ENCODE results near the gene ZSCAN10.
"Not testable (repeated sequence)": the region's sequence is repeated elsewhere in the genome, so short reads cannot be mapped to it uniquely, and the experiment has no call there.

Gene ZSCAN10

DNA sequence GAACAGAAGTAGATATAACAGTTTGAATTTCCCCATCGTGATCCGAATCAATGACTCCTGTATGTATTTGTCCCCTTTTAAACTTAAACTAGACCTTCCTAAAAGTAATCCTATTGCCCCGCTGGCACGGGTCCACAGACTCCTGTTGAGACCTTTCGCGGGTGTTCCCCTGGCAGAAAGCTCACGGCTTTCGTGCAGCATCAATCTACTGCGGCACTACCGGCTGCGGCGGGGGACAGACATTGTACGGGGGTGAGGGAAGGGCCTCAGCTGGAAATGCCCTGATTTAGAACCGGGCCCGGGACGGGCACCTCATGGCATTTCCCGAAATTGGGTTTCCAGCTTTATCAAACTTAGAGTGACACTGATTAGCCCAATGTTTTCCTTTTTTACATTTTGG lies 19.1 kb downstream of the ZSCAN10 start:
- no peaks in the 10 kb centered on the region for H3K27me3 ChIP-seq (replicated peaks; ENCODE audit: control insufficient read depth, insufficient read depth, low read length)
- H3K4me3 ChIP-seq (replicated peaks; ENCODE audit: low read depth, low read length): no peak overlapping the region
- TF ChIP-seq CTCF (IDR thresholded peaks at IDR 0.05; ENCODE audit: insufficient read depth, low read length, poor library complexity, severe bottlenecking): no peak
- no peak for DNase-seq (ENCODE audit: extremely low read depth, insufficient read length)
- H3K36me3 ChIP-seq (ENCODE audit: control insufficient read depth, insufficient read depth, low read length): no peaks in the 10 kb centered on the region

DNA sequence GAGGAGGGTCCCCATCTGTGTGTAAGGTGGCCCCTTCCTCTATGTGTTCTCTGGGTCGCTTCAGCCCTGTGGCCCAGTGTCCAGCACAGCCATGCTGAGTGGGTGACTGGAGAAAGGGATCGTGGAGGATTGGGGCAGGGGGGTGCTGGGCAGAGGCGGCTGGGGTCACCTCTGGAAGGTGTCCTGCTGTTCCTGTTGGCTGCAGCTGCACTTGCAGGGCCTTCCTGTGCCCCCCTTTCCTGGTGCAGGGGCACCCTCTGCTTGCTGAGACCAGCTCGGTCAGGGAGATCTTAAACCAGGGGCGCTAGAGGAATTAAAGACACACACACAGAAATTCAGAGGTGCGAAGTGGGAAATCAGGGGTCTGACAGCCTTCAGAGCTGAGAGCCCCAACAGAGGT lies 22.5 kb downstream of the ZSCAN10 start:
- no peak for DNase-seq (ENCODE audit: extremely low read depth, insufficient read length)
- Histone ChIP-seq H3K36me3 (ENCODE audit: control insufficient read depth, insufficient read depth, low read length) (no peaks in the 10 kb centered on the region), H3K27me3 (replicated peaks; ENCODE audit: control insufficient read depth, insufficient read depth, low read length) (no peaks in the 10 kb centered on the region), H3K4me3 (replicated peaks; ENCODE audit: low read depth, low read length) (peak overlapping the region; percentile 31)
- no peak for TF ChIP-seq CTCF (IDR thresholded peaks at IDR 0.05; ENCODE audit: insufficient read depth, low read length, poor library complexity, severe bottlenecking)

DNA sequence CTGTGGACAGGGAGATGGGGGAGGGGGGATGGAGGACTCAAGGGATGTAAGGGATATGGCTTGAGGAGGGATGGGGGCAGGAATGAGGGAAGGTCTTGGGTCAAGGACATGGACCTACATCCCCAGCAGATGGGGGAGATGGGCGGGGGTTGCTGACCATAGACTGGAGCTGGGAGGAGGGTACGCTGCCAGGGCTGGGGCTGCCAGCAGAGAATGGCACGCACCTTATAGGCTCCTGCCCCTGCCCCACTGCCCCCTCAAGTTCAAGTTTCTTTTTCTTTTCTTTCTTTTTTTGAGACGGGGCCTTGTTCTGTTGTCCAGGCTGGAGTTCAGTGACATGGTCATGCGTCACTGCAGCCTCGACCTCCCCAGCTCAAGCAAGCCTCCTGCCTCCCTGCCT lies 23.1 kb downstream of the ZSCAN10 start:
- not testable (repeated sequence) for DNase-seq (ENCODE audit: extremely low read depth, insufficient read length); H3K27me3 ChIP-seq (replicated peaks; ENCODE audit: control insufficient read depth, insufficient read depth, low read length); H3K4me3 ChIP-seq (replicated peaks; ENCODE audit: low read depth, low read length); H3K36me3 ChIP-seq (ENCODE audit: control insufficient read depth, insufficient read depth, low read length)

- H3K36me3 ChIP-seq (ENCODE audit: control insufficient read depth, insufficient read depth, low read length): no peaks in the 10 kb centered on the region
- DNase-seq (ENCODE audit: extremely low read depth, insufficient read length): no peak
- no peaks in the 10 kb centered on the region for H3K27me3 ChIP-seq (replicated peaks; ENCODE audit: control insufficient read depth, insufficient read depth, low read length)
- no peak for TF ChIP-seq CTCF (IDR thresholded peaks at IDR 0.05; ENCODE audit: insufficient read depth, low read length, poor library complexity, severe bottlenecking)
- no peak overlapping the region for H3K4me3 ChIP-seq (replicated peaks; ENCODE audit: low read depth, low read length)
Measured at GRCh38 chr16:3075523-3075915, 23.6 kb downstream of the ZSCAN10 start.

DNA sequence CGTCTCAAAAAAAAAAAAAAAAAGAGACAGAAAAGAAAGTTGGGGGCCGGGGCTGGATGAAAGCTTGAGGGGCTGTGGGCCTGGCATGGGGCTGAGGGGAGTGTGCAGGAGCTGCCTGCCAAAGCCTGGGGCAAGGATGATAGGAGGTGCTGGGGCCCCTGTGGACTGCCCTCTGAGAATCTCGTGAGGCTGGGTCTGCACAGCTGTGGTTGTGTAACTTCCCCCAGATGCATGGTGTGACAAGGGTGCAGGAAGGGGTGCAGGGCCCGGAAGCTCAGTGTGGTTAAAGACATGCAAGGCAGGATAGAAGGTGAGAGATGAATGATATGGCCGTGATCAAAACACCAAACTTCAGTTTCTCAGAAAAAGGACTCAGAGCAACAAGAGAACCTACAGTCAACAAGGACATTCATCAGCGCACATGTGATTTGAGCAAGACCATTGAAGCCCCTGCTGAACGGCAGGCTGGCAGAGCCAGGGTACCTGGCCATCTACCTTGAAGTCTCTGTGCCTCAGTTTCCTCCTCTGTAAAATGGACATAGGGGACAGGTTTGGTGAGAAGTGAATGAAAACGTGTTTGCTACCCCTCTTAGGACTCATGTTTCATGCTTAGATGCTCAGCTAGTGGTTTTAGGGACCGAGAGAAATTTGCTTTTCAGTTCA lies 24.1 kb downstream of the ZSCAN10 start:
- H3K27me3 ChIP-seq (replicated peaks; ENCODE audit: control insufficient read depth, insufficient read depth, low read length): no peaks in the 10 kb centered on the region
- H3K36me3 ChIP-seq (ENCODE audit: control insufficient read depth, insufficient read depth, low read length): no peaks in the 10 kb centered on the region
- TF ChIP-seq CTCF (IDR thresholded peaks at IDR 0.05; ENCODE audit: insufficient read depth, low read length, poor library complexity, severe bottlenecking): no peak
- H3K4me3 ChIP-seq (replicated peaks; ENCODE audit: low read depth, low read length): peak overlapping the region; percentile 10; the same call in 1 of the 2 replicates
- DNase-seq (ENCODE audit: extremely low read depth, insufficient read length): peak; percentile 76

DNA sequence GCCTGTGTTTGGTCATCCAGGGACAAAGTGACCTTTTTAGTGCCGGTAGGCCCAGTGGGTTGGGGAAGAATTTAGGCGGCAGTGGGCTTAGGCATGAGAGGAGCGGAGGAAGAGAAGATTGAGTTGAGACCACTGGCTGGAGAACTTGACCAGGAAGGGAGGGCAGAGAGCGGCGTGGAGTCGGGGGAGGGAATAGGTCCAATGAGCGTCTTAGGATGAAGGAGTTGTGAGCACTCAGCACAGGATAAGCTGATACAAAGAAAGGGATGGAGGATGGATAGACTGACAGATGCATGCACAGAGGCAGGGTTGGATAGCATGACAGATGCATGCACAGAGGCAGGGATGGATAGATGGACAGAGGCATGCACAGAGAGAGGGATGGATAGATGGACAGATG lies 25.6 kb downstream of the ZSCAN10 start:
- no peak for DNase-seq (ENCODE audit: extremely low read depth, insufficient read length)
- no peak for TF ChIP-seq CTCF (IDR thresholded peaks at IDR 0.05; ENCODE audit: insufficient read depth, low read length, poor library complexity, severe bottlenecking)
- Histone ChIP-seq H3K36me3 (ENCODE audit: control insufficient read depth, insufficient read depth, low read length) (peaks cover 3% of the 10 kb centered on the region), H3K27me3 (replicated peaks; ENCODE audit: control insufficient read depth, insufficient read depth, low read length) (no peaks in the 10 kb centered on the region), H3K4me3 (replicated peaks; ENCODE audit: low read depth, low read length) (no peak overlapping the region)

Data from GM06990 (cell line).